HG03045 (cell line): Measurements from ENCODE around the gene ENTPD6.
"Not testable (repeated sequence)": the region's sequence is repeated elsewhere in the genome, so short reads cannot be mapped to it uniquely, and the experiment has no call there.

Experiments used
- ATAC-seq: cut with Tn5 transposase; IDR thresholded peaks from one replicate; pipeline ENCODE4 v1.9.1; 2021; ENCODE audit warnings: mild to moderate bottlenecking, moderate library complexity; ENCODE audit not compliant: unreplicated experiment

ENTPD6 gene

DNA sequence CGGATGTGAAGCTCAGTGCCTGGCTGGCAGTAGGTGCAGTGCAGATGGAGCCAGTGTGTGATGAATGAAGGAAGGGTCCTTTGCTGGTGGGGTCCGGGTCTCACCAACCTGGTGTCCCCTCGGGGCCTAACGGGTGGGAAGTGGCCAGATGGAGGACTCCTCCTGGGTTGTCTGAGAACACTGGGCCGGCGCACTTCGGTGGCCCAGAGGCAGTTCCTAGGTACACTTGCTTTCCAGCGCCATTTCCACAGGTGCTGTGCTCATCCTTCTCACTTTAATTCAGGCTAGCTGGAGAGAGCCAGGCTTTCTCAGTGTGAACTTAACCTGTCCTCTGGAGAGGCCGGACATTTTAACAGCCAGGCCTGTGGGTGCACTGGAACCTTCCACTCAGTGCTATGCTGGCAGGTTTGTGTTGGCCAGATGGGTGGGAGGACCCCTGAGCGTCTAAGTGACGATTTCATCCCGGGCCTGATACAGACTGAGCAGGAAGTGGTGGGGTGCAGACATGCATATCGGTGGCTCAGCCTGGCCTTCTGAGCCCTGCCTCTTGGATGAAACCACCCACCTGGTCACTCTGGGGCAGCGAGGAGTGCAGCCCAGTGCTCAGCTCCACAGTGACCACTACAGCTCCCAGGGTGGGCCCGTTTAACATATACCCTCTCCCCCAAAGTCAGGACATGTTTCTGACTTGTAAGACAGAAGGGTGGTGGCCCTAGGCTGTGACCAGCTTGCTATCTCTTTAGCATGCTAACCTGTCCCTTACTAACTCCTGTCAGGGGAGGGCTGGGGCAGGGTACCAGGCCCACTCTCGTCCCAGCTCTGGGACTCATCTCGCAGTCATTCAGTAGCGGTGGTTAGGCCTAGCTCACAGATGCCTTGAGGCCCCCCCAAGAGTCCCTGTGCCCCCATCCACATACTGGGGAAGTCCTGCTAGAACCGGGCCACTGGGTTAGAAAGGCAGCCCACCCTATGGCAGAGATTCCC lies 44.2 kb downstream of the ENTPD6 start:
- no peak for ATAC-seq

DNA sequence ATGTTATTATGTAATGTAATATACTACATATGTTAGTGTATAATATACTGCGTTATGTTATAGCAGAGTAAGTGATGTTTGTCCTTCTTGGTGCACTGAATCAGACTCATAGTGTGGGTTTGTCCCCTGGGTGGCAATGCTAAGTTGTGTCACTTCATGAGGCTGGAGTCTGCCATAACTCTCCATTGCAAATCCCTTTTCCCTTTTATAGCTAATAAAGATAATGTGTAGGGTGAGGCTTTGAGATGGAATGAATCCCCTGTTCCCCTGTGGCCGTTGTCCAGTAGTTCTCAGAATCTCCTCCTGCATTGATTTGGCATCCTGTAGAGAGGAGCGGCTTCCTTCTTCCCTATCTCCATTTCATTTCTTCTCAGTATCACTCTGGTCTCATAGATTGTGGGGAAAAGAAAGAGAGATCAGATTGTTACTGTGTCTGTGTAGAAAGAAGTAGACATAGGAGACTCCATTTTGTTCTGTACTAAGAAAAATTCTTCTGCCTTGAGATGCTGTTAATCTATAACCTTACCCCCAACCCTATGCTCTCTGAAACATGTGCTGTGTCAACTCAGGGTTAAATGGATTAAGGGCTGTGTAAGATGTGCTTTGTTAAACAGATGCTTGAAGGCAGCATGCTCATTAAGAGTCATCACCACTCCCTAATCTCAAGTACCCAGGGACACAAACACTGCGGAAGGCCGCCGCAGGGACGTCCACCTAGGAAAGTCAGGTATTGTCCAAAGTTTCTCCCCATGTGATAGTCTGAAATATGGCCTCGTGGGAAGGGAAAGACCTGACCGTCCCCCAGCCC lies 45.5 kb downstream of the ENTPD6 start:
- not testable (repeated sequence) for ATAC-seq

DNA sequence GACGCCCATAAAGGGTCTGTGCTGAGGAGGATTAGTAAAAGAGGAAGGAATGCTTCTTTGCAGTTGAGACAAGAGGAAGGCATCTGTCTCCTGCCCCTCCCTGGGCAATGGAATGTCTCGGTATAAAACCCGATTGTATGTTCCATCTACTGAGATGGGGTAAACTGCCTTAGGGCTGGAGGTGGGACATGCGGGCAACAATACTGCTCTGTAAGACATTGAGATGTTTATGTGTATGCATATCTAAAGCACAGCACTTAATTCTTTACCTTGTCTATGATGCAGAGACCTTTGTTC lies 46.1 kb downstream of the ENTPD6 start:
- ATAC-seq, result not testable (repeated sequence)

GRCh38 chr20:25242231-25242630 lies 46.7 kb downstream of the ENTPD6 start:
- no peak for ATAC-seq

DNA sequence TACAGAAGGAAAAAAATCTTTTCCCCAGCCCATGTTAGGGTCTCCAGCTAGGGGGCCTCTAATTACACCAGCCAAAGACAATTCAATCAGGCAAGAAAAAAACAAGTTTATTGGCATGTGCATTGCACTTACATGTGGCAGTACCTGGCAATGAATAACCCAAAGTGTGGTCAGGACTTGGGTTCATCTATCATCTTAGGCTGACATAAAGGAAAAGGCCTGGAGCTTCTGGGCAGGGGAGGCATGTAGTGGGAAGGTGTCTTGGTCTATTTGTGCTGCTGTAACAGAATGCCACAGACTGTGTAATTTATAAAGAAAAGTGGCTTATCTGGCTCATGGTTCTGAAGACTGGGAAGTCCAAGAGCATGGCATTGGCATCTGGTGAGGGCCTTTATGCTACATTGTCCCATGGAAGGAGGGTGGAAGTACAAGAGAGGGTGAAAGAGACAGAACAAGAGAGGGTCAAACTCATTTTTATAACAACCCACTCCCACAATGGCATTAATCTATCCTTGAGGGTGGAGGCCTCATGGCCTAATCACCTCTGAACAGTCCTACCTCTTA lies 48.0 kb downstream of the ENTPD6 start:
- ATAC-seq, result no peak

- ATAC-seq, result no peak
These were observed 49.5 kb downstream of the ENTPD6 start for GRCh38 chr20:25244976-25245375.

DNA sequence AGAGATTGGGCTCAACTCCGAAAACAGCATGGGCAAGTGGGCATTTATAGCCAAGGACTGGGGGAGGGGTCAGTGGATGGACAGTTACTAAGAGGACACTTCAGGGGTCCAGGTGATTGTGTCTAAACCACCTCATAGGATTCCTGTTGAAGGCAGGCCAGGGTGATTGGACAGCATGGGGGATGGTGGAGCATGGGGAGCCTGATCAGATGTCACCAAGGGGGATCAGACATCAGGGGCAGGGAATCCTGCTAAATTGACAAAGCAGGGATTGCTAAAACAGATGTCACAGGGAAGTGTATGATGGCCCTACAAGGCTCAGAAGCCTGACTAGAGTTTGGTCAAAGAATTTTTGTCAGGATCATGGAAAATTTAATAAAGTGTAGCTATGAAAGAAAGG lies 49.9 kb downstream of the ENTPD6 start:
- no peak for ATAC-seq

- no peak for ATAC-seq
These were observed 50.9 kb downstream of the ENTPD6 start for GRCh38 chr20:25246182-25246999.

DNA sequence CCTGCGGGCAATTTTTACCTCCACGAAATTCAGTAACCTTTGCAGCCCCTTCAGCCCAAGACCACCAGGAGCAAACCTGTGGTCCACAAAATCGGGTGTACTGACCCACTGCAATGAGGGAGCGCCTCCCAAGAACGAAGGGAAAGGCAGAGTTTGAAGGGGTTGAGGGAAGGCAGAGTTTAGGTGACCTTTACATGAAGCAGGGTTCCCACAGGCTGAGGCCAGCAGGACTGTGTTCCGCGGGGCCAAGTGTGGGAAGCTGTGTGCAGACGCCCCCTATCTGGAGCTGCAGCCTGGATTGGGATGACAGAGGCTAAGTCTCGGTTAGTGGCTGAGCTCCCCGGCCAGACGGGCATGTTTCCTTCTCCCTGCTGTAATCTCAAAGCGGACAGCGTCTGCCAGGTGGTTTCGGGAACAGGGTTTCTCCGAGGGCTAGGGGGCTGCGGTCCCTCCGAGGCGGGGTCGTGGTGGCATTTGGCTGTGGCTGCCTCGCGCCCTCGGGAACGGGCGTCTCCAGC lies 51.5 kb downstream of the ENTPD6 start:
- no peak for ATAC-seq

DNA sequence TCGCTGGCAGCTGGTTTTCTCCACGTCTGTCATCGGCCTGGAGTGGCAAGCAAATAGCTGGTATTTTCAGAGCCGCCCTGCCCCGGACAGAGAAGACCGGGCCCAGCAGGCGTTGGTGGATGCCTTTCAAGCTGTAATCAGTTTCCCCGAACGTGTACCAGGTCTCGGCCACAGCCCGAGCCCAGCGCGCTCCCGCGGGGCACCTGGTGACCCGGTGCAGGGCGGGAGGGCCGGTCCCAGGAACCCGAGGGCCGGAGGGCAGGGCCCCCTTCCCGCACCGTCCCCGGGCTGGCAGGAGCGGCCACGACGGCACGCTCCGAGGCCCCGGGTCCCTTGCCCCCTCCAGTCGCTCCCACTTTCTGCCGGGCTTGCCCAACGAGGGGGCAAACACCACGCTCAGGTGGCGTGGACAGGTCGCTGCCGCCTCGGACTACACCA lies 52.0 kb downstream of the ENTPD6 start:
- ATAC-seq, result peak; percentile 33

GRCh38 chr20:25247956-25248785 lies 52.7 kb downstream of the ENTPD6 start, which contains the start of gene PYGB:
Gene PYGB, plus strand, starts transcription at chr20:25248085. Its CDS starts 94 bp downstream, at chr20:25248179.
- peak; percentile 78 for ATAC-seq

GRCh38 chr20:25248786-25249172 lies 53.3 kb downstream of the ENTPD6 start:
- no peak for ATAC-seq

GRCh38 chr20:25249198-25249931 lies 53.9 kb downstream of the ENTPD6 start:
- no peak for ATAC-seq

GRCh38 chr20:25250508-25250907 lies 55.0 kb downstream of the ENTPD6 start:
- ATAC-seq, result no peak

DNA sequence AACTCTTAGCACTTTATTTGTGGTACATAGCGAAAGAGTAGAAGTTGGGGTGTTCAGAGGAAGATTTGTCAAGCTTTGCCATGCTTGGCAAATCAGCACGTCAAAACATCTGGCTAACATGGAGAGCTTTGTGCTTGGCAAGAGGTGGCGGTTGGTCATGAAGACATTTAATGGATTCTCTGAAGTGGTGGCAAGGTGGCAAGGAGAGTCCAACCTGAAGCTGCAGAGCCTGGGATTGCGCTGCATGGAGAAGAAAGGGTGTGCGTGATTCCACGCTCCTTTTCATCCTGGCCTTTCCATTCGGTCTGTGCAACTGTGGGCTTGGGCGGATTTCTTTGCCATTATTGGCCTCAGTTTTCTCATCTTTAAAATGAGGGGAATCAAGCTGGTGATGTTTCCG lies 55.5 kb downstream of the ENTPD6 start:
- ATAC-seq, result no peak

DNA sequence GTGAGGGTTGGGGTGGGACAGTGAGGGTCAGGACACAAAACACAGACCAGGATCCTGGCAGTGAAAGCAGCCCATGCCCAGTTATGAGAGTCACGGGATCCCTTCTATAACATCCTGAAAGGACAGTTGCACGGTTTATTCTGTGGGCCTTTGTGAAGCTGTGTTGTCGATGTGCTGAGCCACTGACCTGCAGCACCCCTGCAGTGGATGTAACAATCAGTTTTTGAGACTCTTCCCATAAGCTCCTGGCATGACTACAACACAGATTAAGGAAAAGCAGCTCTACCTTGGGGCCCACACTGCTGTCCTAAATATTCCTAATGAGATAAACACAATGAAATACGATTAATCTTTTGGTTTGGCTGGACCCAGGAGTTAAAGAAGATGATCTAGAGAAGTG lies 56.0 kb downstream of the ENTPD6 start:
- ATAC-seq, result no peak

DNA sequence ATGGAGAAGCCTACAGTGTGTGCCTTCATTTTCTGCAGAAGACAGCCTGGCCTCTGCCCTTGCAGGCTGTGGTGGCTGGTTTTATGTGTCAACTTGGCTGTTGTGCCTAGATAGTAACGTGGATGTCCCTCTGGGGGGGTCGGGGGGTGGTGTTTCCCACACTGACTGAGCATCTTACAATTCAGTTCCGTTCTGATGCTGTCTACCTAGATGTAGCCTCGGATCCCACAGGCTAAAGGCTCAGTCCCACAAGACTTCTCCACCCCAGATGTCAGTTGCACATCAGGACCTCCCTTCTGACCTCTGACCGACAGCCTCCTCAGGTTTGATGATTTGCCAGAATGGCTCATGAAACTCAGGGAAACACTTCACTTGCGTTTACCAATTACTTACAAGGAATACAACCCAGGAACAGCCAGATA lies 56.7 kb downstream of the ENTPD6 start:
- ATAC-seq, result no peak

DNA sequence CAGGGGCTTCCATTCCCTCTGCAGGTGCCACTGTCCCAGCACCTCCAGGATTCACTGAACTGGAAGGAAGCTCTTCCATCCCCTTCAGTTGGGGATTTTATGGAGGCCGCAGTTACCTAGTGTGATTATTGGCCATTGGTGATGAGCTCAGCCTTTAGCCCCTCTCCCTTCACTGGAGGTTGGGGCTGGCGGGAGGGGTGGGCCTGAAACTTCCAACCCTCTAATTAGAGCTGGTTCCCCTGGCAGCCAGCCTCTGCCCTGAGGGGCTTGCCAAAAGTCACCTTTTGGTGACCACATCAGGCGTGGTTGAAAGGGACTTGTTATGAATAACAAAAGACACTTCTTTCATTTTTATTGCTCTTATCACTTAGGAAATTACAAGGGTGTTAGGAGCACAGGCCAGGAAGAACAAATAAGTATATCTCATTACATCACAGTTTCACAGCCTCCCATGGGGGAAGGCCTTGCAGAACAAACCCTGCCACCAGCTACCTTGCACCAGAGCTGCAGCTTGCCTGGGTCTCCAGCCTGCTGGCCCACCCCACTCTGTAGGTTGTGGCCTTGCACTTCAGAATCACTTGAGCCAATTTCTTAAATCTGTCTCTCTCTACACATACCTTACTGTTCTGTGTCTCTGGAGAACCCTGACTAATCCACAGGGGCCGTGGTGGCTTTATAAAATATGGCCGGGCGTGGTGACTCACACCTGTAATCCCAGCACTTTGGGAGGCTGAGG lies 57.3 kb downstream of the ENTPD6 start:
- ATAC-seq, result no peak
